NCI-H1694 treated with DMSO at 0.1 percent for 48 hours (cell line): ENCODE results near the gene FGD3.

Source experiments
- DNase-seq: peaks from one replicate; lab custom pipeline; 2025; lab: John Stamatoyannopoulos, UW

FGD3 gene

DNA sequence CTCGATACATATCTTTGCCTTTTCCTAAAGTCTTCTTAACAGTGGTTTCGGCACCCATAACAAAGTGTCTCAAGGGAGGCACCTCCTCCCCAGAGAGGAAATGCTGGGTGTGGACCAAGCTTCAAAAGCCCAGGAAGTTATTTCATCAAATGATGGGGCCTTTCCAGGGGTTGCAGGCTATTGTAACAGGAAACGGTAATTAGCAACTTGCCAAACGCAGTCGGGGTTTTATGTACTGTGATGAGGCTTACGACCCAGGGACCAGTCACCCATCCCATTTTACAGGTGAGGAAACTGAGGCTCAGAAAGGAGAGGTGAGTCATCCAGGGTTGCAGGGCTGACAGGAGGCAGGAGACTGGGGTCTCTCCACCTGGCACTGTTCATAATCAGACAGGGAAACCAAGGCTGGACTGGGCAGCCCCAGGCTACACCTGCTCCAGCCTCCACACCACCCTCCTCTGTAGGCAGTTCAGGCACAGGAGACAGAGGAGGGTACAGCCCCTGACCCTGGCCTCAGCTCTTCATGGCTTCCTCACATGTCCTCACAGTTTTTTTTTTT lies 81.2 kb downstream of the FGD3 start:
- DNase-seq, result no peak

DNA sequence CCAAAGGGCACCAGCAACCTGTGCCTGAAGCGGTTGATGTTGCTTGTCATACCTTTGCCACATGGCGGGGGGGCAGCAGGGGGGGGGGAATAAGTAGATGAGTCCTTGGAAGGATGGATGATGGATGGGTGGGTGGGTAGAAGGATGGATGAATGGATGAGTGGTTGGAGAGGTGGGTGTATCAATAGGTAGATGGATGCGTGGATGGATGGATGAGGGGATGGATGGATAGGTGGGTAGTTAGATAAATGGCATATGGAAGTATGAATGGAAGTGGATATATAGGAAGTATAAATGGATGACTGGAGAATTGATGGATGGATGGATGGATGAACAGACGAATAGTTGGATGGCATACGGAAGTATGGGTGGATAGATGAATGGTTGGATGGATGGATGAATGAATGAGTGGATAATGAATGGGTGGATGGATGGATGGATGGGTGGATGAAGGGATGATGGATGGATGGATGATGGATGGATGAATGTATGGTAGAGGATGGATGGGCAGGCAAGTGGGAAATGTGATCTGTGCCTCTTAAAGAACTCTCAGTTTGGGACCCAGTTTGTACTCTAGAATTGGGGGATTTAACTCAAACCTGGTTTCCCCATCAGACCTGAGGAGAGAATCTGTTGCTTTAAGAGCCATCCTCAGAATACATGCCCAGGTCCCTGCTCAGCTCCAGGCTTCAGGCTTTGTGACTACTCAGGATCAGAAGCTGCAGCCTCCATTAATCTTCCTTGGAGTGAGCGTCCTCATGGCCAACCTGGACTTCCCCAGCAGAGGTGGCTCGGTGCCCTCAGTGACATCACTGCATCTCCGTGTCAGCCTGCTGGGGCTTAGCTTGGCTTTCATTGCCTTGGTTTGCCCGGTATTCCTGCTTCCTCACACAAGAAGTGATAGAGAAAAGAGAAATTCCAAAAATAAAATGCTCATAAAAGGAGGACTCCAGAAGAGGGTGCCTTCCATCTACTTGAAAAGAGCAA lies 83.6 kb downstream of the FGD3 start:
- DNase-seq, result no peak

DNA sequence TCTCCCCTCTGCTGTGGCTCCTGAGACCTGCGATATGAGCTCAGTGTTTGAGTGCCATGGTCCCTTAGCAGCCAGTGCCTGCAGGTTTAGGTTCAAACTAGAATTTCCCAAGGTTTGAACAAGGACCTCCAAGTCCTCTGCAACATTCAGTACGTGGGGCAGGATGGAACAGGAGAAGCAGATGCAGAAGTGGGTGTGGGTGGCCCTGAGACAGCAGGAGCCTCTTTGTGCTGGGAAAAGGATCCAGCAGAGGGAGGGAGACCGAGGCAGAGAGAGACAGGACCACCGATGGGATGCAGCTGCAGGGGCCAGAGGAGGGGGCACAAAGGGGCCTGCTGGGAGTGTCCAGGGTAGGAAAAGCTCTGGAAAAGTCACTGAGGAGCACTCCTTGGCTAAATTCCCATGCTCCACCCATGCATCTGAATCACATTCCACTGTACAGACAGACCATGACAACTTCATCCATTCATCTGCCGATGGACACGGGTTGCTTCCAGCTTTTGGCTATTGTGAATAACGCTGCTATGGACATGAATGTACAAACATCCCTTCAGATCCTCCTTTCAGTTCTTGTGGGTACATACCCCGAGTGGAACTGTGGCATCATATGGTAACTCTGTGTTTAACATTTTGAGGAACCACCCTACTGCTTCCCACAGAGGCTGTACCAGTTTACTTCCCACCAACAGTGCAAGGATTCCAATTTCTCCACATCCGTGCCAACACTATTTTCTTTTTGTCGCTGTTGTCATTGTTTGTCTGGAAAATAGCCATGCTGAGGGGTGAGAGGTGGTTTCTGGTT lies 84.5 kb downstream of the FGD3 start:
- DNase-seq, result no peak

DNA sequence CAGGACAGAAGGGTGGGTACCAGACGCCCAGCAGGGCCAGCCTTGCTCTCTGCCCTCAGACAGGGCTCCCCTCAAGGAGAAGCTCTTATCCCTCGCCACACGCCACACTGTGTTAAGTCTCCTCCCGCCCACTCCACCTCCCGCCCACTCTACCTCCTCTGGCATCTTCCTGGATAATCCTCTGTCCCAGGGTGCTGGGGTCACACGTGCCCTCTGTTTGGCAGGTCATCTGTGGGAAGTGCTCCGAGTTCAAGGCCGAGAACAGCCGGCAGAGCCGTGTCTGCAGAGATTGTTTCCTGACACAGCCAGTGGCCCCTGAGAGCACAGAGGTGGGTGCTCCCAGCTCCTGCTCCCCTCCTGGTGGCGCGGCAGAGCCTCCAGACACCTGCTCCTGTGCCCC lies 85.2 kb downstream of the FGD3 start:
- no peak for DNase-seq

DNA sequence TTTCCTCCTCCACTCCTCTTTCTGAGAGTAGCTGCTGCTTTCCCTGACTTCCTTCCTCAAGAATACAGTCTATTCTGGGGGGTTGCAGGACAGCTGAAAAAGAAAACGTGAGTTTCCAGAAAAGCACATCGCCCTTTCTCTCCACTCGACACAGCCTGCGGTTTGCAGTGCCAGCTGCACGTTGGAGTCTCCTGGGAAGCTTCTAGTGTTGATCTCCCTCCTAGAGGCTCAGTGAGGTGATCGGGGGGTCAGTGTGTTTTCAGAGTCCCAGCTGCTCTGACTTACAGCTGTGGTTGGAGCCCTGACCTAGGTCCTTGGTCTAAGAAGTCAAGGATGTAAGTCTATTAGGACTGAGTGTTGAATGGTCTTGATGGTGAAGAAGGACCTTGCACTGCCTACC lies 86.2 kb downstream of the FGD3 start:
- DNase-seq, result no peak

DNA sequence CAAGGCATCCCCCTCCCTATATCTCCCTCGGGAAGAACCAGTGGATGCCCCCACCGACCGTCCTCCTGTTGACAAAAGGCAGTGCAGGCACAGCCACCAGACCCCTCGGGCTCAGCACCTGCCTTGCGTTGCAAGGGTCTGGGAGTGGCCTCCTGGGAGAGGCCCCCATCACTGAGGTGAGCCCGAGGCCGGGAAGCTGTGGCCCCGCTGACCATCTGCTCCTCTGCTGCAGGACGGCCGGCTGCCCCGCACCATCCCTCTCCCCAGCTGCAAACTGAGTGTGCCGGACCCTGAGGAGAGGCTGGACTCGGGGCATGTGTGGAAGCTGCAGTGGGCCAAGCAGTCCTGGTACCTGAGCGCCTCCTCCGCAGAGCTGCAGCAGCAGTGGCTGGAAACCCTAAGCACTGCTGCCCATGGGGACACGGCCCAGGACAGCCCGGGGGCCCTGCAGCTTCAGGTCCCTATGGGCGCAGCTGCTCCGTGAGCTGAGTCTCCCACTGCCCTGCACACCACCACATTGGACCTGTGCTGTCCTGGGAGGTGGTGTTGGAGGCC lies 87.9 kb downstream of the FGD3 start:
- DNase-seq, result no peak

DNA sequence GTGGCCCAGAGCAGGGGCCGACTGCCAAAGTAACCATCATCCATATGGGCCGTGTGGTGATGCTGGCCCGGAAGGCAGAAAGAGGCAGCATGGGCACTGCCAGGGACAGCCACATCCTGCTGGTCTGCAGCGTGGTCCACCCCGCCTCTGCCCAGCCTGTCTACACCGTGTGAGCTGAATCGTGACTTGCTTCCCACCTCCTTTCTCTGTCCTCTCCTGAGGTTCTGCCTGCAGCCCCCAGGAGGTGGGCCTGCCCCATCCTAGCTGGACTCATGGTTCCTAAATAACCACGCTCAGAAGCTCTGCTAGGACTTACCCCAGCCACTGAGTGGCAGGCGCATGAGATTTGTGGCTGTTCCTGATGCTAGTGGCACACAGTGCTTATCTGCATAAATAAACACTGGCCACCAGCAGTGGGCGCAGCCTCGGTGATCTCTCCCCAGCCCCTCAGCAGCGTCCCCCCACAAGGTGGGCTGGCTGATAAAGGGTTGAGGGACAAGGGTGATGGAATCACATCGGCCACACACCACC lies 88.6 kb downstream of the FGD3 start:
- DNase-seq, result no peak

DNA sequence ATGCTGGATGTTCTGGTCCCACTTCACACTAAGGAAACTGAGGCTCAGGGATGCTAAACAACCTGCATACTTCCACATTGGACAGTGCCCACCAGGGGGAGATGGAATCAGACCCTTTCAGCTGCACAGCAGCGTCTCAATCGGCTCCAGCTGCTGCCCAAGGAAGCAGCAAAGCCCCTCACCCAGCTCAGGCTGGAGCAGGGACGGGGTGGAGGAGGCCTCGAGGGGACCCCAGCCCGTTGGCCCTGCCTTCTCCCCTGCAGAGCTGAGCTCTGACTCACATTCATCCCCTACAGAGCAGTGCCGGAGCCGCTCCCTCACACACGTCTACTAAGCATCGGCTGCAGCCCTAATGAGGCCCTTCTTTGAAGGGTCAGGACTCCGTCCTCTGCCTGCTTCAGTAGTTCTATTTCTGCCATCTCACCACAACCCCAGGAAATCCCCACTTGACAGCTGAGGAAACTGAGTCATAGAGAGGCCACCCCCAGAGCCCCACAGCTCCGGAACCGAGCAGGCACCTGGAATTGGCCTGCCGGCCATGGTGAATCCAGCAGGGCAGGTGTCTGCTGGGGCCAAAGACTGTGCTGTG lies 89.7 kb downstream of the FGD3 start:
- no peak for DNase-seq

DNA sequence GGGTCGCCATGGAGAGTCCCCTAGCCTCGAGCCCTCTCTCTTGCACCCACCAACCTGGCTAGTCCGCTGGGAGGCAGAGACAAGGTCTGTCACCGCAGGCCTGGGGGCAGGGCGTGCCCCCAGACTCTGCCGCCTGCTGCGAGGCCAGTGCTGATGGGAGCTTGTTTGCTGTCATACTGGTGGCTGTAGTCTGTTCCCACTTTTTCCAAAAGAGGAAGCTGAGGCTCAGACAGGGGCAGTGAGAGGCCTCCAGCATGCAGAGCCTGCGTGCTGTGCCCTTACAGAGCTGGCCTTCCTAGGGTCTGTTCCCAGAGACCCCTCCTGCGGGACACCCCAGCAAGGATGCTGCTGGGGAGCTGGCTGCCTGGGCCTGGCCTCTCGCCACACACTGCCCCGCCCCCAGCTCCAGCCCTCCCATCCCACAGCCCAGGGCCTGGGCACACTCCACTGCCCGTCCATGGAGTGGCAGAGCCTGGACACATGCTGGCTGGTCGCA lies 90.2 kb downstream of the FGD3 start:
- DNase-seq, result no peak

DNA sequence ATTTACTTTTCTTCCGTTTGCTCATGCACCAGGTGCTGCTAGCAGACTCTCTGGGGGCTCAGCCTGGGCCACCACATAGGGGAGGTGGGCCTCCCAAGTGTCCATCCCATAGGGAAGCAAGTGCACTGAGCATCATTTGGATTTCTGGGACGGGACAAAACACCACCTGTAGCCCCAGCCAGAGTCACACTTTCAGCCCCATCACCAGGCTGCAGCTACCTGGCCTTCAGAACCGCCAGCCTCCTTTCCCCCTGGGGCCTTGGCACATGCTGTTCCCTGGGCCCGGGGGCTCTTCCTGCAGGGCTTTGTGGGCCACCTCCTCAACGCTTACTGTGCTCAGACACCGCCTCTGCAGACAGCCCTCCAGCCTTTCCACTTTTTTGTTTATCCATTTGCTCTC lies 91.6 kb downstream of the FGD3 start:
- no peak for DNase-seq

DNA sequence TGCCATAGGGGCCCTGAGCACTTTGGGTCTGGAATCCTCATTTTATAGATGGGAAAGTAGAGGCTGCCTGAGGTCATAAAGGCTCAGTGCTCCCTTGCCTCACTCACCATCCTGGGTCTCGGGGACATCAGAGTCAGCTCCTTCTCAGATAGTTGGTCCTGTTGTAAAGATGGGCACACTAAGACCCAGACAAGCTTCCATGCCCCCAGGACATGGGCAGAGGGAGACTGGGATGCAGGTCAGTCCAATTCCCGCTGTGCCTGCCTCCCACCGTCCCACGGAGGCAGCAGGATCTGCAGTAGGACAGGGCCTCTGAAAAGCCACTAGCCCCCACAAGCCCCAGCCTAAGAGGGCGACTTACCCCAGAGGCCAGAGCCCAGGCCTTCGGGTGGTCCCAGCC lies 92.1 kb downstream of the FGD3 start:
- DNase-seq, result no peak

DNA sequence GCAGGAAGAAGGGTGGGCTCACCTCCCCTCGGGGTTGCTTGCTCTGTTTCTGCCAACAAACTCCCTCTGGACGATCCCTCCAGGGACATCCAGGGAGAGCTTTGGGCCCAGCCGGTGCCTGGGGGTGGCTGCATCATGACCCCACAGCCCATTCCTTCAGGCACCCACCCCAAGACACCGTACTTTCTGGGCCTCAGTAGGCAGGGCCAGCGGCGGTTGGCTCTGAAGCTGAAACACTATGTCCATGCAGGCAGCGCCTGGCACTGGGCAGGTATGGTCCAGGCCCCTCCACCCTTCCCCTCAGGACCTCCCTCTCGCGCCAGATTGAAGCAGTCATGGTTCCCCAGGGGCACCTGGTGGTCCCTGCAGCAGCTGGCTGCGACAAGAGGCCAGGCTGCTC lies 92.7 kb downstream of the FGD3 start:
- no peak for DNase-seq

DNA sequence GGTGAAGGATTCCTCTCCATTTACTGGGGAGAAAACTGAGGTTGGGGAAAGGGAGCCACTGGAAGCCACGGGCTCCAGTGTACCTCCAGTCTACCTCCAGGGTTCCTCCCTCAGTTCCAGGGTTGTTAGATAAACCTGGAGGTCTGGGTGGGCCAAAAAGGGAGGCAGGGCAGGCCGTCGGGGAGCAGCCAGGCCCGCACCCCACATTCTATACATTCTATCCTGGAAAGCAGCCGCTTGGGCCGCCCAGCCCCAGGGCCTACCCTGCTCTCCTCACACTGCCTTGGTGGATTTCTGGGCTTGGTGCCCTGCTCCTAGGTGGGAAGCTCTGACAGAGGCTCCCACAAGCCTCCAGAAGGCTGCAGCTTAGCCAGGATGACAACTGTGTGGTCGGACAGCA lies 93.1 kb downstream of the FGD3 start:
- no peak for DNase-seq

DNA sequence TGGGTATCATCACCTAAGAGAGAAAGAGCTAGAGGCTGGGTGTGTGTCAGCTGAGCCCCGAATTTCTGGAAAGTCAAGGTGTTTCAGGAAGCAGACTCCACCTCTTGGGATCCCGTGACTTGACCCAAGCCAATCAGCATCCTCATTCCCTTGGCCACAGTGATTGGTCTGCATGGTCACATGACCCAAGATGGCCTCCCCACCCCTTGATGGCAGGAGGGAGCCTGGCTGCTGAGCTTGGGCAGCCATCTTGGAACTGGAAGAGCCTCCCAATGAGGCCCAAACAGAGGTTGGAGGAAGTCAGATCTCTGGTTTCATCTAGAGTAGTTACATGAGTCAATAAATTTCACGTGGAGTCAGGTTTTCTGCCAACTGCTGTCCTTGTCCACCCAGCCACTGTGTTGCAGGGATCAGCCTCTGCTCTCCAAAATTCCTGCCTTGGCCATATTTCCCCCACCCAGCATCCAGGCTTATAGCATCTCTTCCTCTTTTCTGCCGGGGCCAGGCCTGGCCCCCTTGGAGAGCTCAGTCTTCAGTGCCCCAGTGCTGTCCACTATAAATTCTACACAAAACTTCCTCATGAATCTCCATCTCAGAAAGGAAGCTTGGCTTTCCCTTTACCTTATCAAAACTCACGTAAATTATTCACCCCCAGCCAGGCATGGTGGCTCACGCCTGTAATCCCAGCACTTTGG lies 93.9 kb downstream of the FGD3 start:
- DNase-seq, result no peak

DNA sequence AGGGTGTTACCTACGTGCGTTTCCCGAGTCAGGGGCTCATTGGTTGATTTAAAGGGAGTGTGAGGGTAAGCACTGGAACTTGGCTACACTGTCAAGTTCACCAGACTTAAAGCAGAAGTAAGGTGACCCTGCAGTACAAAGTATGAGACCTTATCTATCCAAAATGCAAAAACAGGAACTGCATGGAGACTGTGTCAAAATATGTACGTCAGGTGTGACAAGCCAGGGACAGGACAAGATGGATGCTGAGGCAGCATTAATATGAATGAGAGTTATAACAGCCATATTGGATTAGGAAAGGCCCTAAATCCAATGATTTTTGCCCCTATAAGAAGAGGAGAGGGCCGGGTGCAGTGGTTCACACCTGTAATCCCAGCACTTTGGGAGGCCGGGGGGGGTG lies 95.8 kb downstream of the FGD3 start:
- no peak for DNase-seq

DNA sequence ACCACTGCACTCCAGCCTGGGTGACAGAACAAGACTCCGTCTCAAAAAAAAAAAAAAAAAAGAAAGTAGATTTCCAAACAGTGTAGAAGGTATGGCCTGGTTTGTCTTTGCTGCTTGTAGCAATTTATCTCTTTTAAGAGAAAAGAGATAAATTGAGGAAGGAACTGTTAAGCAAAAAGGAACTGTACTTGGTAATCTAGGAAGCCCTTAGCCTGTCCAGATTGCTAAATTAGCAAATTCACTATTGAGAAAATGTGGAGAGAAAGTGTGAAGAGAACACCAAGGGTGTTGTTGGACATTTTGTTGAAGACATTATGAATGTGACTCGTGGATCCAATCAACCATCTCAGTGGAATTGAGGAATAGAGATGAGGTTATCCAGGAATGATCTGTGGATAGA lies 98.2 kb downstream of the FGD3 start:
- no peak for DNase-seq

DNA sequence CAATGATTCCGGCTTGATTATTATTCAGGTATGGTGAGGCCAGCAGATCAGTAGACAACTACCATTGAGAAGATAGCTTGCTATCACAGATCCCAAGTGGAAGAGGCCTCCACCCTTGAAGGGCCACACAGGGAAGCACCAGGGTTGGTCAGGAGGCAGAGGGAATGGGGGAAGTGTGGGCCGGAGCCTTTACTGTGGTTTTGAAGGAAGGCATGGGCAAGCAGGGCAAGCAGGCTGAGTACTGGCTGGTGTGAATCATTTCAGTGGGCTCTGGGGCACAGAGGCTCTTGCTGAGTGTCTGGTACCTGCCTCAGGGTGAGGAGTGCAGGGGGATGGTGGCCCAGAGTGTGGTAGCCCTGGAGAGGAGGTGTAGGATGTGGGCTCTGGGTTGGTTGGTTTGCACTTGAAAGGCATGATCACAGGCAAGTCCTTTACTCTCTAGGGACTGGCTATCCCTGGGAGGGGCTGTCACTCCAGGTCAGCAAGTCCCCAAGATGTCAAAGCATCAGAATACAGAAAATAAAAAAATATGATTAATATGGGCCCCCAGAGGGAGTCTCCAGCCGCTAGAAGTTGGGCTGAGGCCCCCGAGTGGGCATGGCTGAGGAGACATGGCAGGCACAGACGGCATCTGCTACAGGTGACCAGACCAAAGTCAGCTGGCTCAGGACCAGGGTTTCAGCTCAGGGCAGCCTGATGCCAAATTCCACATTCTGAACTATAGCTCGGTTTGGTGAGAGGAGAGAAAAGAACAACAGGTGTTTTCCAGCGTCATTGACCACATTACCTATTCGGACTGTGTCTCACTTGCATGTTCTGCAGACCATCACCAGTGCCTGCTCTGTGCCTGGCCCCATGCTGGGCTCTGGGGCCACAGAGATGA lies 101.5 kb downstream of the FGD3 start:
- no peak for DNase-seq

DNA sequence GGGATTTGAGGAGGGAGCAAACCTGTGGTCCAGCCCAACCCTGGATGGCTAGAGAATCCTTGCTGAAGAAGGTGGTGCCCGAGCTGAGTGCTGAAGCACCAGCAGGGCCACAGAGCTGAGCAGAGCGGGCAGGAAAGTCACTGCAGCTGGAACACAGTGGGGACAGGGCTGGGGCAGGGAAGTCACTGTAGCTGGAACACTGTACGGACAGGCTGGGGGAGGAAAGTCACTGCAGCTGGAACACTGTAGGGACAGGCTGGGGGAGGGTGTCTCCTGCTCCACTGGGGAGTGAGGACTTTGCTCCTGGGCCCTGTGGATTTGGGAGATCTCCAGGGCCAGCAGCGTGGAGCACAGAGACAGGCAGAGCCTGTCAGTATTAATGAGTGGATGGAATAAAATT lies 102.2 kb downstream of the FGD3 start:
- DNase-seq, result no peak

DNA sequence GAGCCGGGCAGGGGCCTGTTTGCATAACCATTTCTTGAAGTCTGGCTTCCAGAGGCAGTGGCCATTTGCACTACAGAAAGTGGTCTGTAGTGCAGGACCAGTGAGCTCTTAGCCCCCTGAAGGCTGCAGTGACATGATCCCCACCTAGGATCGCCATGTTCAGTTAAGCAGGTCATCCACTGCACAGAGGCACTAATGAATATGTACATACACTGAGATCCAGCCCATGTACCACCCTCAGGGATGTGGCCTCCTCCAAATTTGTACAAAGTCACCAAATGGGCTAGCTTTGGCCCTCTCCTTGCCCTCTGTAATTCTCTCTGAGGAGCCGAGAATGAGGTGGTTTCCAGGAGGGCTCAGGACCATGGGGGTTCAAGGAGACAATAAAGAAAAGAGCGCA lies 102.9 kb downstream of the FGD3 start:
- DNase-seq, result no peak

DNA sequence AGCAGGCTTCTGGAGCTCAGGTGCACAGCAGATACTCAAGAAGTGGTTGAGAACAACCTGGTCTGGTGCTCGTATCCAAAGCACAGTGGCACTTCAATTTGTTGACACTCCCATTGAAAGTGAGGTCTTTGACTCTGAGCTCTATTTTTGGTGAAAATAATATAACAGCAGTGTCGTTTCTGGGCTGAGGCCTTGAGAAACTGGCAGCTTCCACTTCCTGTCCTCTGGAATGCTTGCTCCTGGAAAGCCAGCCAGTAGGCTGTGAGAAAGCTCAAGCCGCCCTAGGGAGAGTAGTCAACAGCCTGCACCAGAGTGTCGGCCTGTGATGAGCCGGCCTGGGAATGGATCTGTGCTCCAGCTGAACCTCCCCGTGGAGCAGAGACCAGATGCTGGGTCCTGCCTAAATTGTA lies 104.4 kb downstream of the FGD3 start:
- no peak for DNase-seq
